Cerebellar cortex (tissue), 1 donor: ENCODE measurements around the gene SPRYD7.
A peak's percentile ranks its signal among the peaks of the same experiment; 100 is the strongest.
"Not testable (repeated sequence)": the region's sequence is repeated elsewhere in the genome, so short reads cannot be mapped to it uniquely, and the experiment has no call there.

Experiments used
- DNase-seq: peaks from one replicate; pipeline ENCODE4 v3.0.0-alpha.2; 2015; ENCODE audit warnings: low spot score

SPRYD7 gene

GRCh38 chr13:49936075-49936967 is at the start of gene SPRYD7:
Gene SPRYD7, minus strand, starts transcription at chr13:49936340. Its CDS starts 105 bp downstream, at chr13:49936235.
- DNase-seq: peak; percentile 98

- DNase-seq: peak; percentile 62
Measured at GRCh38 chr13:49985129-49985528, 49.0 kb upstream of the SPRYD7 start.

GRCh38 chr13:49980266-49980665 is 44.1 kb upstream of the SPRYD7 start:
- no peak for DNase-seq

GRCh38 chr13:49977992-49978391 is 41.9 kb upstream of the SPRYD7 start:
- no peak for DNase-seq

- peak; percentile 86 for DNase-seq
Measured at GRCh38 chr13:49976314-49977258, 40.4 kb upstream of the SPRYD7 start.

GRCh38 chr13:49975826-49976225 is 39.7 kb upstream of the SPRYD7 start:
- no peak for DNase-seq

GRCh38 chr13:49972709-49973108 is 36.6 kb upstream of the SPRYD7 start:
- DNase-seq: no peak

GRCh38 chr13:49967456-49967855 is 31.3 kb upstream of the SPRYD7 start:
- no peak for DNase-seq

- DNase-seq: no peak
Measured at GRCh38 chr13:49958321-49958720, 22.2 kb upstream of the SPRYD7 start.

GRCh38 chr13:49956131-49956530 is 20.0 kb upstream of the SPRYD7 start:
- DNase-seq: no peak

- no peak for DNase-seq
Measured at GRCh38 chr13:49954674-49955455, 18.7 kb upstream of the SPRYD7 start.

- no peak for DNase-seq
Measured at GRCh38 chr13:49953560-49953959, 17.4 kb upstream of the SPRYD7 start.

- DNase-seq: no peak
Measured at GRCh38 chr13:49951754-49952535, 15.8 kb upstream of the SPRYD7 start.

GRCh38 chr13:49948777-49949270 is 12.7 kb upstream of the SPRYD7 start:
- not testable (repeated sequence) for DNase-seq

- DNase-seq: no peak
Measured at GRCh38 chr13:49939321-49939720, 3.2 kb upstream of the SPRYD7 start.

GRCh38 chr13:49938921-49939320 is 2.8 kb upstream of the SPRYD7 start:
- no peak for DNase-seq

GRCh38 chr13:49938314-49938713 is 2.2 kb upstream of the SPRYD7 start:
- no peak for DNase-seq

- DNase-seq: no peak
Measured at GRCh38 chr13:49936968-49937273, 781 bp upstream of the SPRYD7 start.

GRCh38 chr13:49935171-49936074 is 717 bp downstream of the SPRYD7 start:
- DNase-seq: peak; percentile 70

- DNase-seq: no peak
Measured at GRCh38 chr13:49933511-49933910, 2.6 kb downstream of the SPRYD7 start.
